ENCODE data around the gene ID4. TPM values are rescaled to one million over a fixed set of nuclear protein-coding genes. Genes with fewer than 3 reads are reported as not detected.

ID4 gene
- total RNA-seq, result 42.5 and 46.8 TPM in 2 replicates
- long read RNA-seq, transcript ID4-201 (3 exons, 2,344 nt), result major isoform, 5 of 14 reads
- long read RNA-seq, partial matches to known transcripts, result 1 of 14 reads
- long read RNA-seq, other reads (novel, unspliced or antisense), result 8 of 14 reads

DNA sequence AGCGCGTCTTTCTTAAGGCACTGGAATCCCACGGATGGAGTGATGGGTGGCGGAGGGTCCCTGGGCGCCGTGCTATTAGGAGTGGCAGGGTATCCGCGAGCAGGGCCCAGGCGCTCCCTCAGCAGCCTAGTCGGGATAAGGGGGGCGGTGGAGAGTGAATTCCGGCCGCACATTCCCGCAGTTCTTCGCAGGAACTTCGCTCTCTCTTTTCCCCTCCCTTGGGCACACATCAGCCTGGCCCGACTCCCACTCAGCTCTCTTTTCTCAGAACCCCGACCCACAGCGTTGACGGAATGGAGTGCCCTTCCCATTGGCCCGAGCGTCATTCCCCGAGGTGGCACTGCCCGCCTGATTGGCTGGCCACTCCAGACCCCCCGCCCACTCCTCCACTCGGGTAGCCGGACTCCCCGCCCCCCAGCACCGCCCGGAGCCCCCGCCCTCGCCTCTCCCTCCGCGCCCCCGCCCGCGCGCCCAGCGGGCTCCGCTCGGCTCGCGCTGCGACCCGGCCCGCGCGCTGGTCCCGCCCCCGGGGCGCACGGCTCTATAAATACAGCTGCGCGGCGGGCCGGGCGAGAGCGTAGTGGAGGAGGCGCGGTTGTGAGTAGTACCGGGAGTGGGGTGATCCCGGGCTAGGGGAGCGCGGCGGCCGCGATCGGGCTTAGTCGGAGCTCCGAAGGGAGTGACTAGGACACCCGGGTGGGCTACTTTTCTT lies at the start of gene ID4:
TSS of gene ID4 (plus strand) at position 572 of the 712 bp plus-strand sequence. CDS start 385 bp downstream, outside the sequence.
- peaks cover 30% of the 10 kb centered on the region for H3K4me1 Mint-ChIP-seq (ENCODE audit: unreplicated experiment)
- H3K9me3 Mint-ChIP-seq (ENCODE audit: unreplicated experiment), result no peaks in the 10 kb centered on the region
- H3K27ac Mint-ChIP-seq (ENCODE audit: unreplicated experiment), result peak within 1 kb of the TSS; percentile 96
- H3K27me3 Mint-ChIP-seq (ENCODE audit: unreplicated experiment), result no peaks in the 10 kb centered on the region
- TF ChIP-seq CTCF (IDR thresholded peaks at IDR 0.05), result no peak
- H3K4me3 Mint-ChIP-seq (ENCODE audit: unreplicated experiment), result peak within 1 kb of the TSS; percentile 89
- peaks cover 12% of the 10 kb centered on the region for H3K36me3 Mint-ChIP-seq (ENCODE audit: unreplicated experiment)
- peak; percentile 99 for DNase-seq (ENCODE audit: extremely low spot score, unreplicated experiment)

GRCh38 chr6:19788686-19789085 lies 48.5 kb upstream of the ID4 start:
- H3K27me3 Mint-ChIP-seq (ENCODE audit: unreplicated experiment), result no peaks in the 10 kb centered on the region
- no peak overlapping the region for H3K27ac Mint-ChIP-seq (ENCODE audit: unreplicated experiment)
- H3K4me1 Mint-ChIP-seq (ENCODE audit: unreplicated experiment), result peaks cover 19% of the 10 kb centered on the region
- no peaks in the 10 kb centered on the region for H3K36me3 Mint-ChIP-seq (ENCODE audit: unreplicated experiment)
- DNase-seq (ENCODE audit: extremely low spot score, unreplicated experiment), result no peak
- H3K4me3 Mint-ChIP-seq (ENCODE audit: unreplicated experiment), result no peak overlapping the region
- no peaks in the 10 kb centered on the region for H3K9me3 Mint-ChIP-seq (ENCODE audit: unreplicated experiment)
- TF ChIP-seq CTCF (IDR thresholded peaks at IDR 0.05), result no peak

DNA sequence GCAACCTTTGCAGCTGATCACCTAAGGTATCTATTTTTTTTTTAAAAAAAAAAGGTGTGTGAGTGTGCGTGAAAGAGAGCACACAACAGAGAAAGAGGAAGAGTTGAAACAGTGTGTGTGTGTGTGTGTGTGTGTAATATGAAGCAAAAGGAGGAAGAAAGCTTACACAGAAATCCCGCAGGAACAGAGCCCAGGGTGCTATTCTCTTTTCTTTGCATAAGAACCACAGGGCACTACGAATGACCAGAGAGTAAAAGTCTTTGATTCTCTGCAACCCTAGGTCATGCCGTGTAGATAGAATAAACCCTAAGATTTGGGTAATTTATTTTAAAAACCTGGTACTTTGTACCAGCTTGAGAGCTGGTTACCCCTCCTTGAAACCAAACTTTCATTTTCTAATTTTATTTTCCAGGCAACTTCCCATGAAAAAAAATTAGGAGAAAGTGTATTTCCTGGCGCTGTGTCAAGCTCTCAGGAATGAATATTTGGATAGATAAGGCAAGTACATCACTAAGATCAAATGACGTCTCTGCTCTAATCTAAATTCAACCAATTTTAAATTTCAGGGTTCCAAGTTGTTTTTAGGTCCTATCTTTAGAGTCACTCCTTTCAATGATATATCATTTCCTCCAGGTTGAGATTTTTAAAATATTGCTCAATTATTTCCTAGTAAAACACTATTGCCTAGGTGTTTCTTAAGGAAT lies 47.9 kb upstream of the ID4 start:
- TF ChIP-seq CTCF (IDR thresholded peaks at IDR 0.05), result no peak
- Mint-ChIP-seq H3K27me3 (ENCODE audit: unreplicated experiment) (no peaks in the 10 kb centered on the region), H3K27ac (ENCODE audit: unreplicated experiment) (no peak overlapping the region), H3K36me3 (ENCODE audit: unreplicated experiment) (no peaks in the 10 kb centered on the region), H3K4me3 (ENCODE audit: unreplicated experiment) (no peak overlapping the region), H3K4me1 (ENCODE audit: unreplicated experiment) (peaks cover 22% of the 10 kb centered on the region), H3K9me3 (ENCODE audit: unreplicated experiment) (no peaks in the 10 kb centered on the region)
- no peak for DNase-seq (ENCODE audit: extremely low spot score, unreplicated experiment)

DNA sequence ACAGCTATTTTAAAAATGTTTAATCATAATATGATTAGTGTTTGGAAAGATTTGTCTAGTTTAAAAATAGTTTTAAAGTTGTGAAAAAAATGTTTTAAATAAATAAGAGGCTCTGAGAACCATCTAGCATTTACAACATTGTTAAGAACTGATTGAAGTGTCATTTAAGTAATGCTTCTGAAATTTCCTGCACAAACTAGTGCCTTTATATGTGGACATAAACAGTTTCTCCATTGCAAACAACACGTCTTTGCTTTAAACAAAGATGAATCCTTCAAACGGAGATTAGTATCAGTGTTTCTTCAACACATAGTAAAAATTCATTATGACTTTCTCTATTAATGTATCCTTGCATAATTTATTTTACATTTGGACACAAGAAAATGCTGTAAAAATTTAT lies 45.9 kb upstream of the ID4 start:
- H3K4me1 Mint-ChIP-seq (ENCODE audit: unreplicated experiment), result peaks cover 26% of the 10 kb centered on the region
- TF ChIP-seq CTCF (IDR thresholded peaks at IDR 0.05), result no peak
- H3K4me3 Mint-ChIP-seq (ENCODE audit: unreplicated experiment), result no peak overlapping the region
- H3K36me3 Mint-ChIP-seq (ENCODE audit: unreplicated experiment), result no peaks in the 10 kb centered on the region
- no peaks in the 10 kb centered on the region for H3K27me3 Mint-ChIP-seq (ENCODE audit: unreplicated experiment)
- peaks cover 6% of the 10 kb centered on the region for H3K9me3 Mint-ChIP-seq (ENCODE audit: unreplicated experiment)
- DNase-seq (ENCODE audit: extremely low spot score, unreplicated experiment), result no peak
- H3K27ac Mint-ChIP-seq (ENCODE audit: unreplicated experiment), result no peak overlapping the region

DNA sequence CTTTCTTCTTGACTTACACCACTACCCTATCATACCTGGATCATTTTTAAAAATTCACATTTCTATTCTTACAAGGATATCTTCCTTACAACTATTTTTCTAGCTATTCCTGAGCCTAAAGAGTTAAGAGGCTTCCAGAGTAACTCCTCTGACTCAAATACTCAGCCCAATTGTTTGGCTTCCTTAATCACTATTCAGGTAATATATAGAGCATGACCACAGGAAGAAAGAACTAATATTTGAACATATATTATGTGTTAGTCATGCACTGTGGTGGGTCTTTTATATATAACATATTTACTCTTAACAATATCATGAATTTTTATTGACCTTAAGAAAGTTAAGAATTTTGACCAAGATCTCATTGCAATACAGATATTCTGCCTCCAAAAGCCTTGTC lies 42.0 kb upstream of the ID4 start:
- no peaks in the 10 kb centered on the region for H3K27me3 Mint-ChIP-seq (ENCODE audit: unreplicated experiment)
- no peak overlapping the region for H3K4me3 Mint-ChIP-seq (ENCODE audit: unreplicated experiment)
- no peak for TF ChIP-seq CTCF (IDR thresholded peaks at IDR 0.05)
- peaks cover 19% of the 10 kb centered on the region for H3K9me3 Mint-ChIP-seq (ENCODE audit: unreplicated experiment)
- no peak for DNase-seq (ENCODE audit: extremely low spot score, unreplicated experiment)
- H3K4me1 Mint-ChIP-seq (ENCODE audit: unreplicated experiment), result peaks cover 14% of the 10 kb centered on the region
- H3K27ac Mint-ChIP-seq (ENCODE audit: unreplicated experiment), result no peak overlapping the region
- peaks cover 3% of the 10 kb centered on the region for H3K36me3 Mint-ChIP-seq (ENCODE audit: unreplicated experiment)

All from osteocyte (in vitro differentiated cells).